ENCODE measurements around the gene SMCHD1.
A peak's percentile ranks its signal among the peaks of the same experiment; 100 is the strongest.

SMCHD1 gene
- long read RNA-seq, partial matches to known transcripts, result 323 of 348 reads
- long read RNA-seq, other reads (novel, unspliced or antisense), result 25 of 348 reads

DNA sequence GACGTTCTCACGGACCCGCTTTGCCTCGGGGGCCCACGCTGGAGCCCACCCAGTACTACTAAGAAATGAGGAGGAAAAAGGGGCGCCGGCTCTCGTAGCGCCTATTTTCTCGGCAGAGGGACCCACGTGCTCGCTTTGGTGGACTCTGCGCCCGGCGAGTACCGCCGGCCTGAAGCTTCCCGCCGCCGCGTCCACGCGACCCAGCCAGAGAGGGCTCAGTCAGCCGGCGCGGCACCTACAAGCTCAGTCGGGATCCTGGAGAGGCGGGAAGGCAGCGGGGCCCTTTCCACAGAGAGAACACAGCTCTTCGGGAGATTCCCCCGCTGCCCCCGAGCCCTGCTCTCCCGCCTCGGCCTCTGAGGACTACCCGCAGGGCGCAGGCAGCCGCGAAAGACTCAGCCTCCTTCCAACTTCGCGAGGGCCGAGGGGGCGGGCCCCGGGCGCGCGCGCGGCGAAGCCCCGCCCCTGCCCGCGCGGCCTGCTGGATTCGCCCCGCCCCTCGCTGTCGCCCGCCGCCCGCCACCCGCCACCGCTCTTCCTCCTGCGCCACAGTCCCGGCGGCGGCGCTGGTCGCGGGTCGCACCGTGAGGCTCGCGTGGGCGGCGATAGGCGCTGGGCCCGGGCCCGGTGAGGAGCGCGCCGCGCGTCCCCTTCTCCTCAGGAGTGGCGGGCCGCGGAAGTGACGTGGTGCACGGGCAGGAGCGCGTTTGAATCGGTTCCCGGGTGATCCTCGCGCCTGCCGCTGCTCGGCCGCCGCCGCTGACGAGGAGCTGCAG is at the start of gene SMCHD1:
Gene SMCHD1 (plus strand): TSS at position 549 of the 776 bp plus-strand sequence. CDS start 350 bp downstream, outside the sequence.
- TF ChIP-seq CTCF (IDR thresholded peaks at IDR 0.05; ENCODE audit: insufficient read depth, low read length) (no peak), SPI1 (IDR thresholded peaks at IDR 0.05; ENCODE audit: borderline replicate concordance, low read depth) (no peak; the same call in 1 of the 2 replicates), POLR2AphosphoS5 (IDR thresholded peaks at IDR 0.05; ENCODE audit: low read depth) (peak; percentile 72), GABPA (IDR thresholded peaks at IDR 0.05; ENCODE audit: low read depth) (peak; percentile 62)
- TF ChIP-seq, protein P1, sequence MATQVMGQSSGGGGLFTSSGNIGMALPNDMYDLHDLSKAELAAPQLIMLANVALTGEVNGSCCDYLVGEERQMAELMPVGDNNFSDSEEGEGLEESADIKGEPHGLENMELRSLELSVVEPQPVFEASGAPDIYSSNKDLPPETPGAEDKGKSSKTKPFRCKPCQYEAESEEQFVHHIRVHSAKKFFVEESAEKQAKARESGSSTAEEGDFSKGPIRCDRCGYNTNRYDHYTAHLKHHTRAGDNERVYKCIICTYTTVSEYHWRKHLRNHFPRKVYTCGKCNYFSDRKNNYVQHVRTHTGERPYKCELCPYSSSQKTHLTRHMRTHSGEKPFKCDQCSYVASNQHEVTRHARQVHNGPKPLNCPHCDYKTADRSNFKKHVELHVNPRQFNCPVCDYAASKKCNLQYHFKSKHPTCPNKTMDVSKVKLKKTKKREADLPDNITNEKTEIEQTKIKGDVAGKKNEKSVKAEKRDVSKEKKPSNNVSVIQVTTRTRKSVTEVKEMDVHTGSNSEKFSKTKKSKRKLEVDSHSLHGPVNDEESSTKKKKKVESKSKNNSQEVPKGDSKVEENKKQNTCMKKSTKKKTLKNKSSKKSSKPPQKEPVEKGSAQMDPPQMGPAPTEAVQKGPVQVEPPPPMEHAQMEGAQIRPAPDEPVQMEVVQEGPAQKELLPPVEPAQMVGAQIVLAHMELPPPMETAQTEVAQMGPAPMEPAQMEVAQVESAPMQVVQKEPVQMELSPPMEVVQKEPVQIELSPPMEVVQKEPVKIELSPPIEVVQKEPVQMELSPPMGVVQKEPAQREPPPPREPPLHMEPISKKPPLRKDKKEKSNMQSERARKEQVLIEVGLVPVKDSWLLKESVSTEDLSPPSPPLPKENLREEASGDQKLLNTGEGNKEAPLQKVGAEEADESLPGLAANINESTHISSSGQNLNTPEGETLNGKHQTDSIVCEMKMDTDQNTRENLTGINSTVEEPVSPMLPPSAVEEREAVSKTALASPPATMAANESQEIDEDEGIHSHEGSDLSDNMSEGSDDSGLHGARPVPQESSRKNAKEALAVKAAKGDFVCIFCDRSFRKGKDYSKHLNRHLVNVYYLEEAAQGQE (IDR thresholded peaks at IDR 0.05; ENCODE audit: insufficient replicate concordance, low read depth), result peak; percentile 67
- peak within 1 kb of the TSS; percentile 99 for H3K27ac ChIP-seq (replicated peaks)
- H3K27me3 ChIP-seq (ENCODE audit: insufficient read depth, poor library complexity, severe bottlenecking), result no peaks in the 10 kb centered on the region
- DNase-seq (ENCODE audit: low read depth in 1 of 2, low spot score in 1 of 2), result peak; percentile 79 to 86
- peak within 1 kb of the TSS; percentile 80 for H3K4me3 ChIP-seq (replicated peaks; ENCODE audit: insufficient read depth, low read length)

DNA sequence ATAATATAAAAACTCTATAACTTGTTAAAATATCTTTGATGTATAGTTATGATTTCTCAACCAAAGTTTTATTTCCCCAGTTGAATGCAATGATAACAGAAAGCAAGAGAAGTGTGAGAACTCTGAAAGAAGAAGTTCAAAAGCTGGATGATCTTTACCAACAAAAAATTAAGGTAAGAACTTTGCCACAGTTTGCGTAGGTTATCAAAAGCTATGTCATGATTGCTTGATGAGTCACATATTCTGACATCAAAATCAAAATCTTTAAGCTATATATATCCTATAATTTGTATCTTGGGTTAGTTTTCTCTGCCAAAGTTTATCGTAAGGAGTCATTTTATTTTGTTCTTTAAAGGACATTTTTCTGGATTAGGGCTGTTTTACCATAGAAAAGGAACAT is 49.2 kb upstream of the SMCHD1 start:
- H3K27me3 ChIP-seq (ENCODE audit: insufficient read depth, poor library complexity, severe bottlenecking), result no peaks in the 10 kb centered on the region
- no peak overlapping the region for H3K27ac ChIP-seq (replicated peaks)
- DNase-seq (ENCODE audit: low read depth in 1 of 2, low spot score in 1 of 2), result no peak
- no peak for TF ChIP-seq CTCF (IDR thresholded peaks at IDR 0.05; ENCODE audit: insufficient read depth, low read length)
- TF ChIP-seq, protein P1 (IDR thresholded peaks at IDR 0.05; ENCODE audit: insufficient replicate concordance, low read depth), result no peak
- H3K4me3 ChIP-seq (replicated peaks; ENCODE audit: insufficient read depth, low read length), result no peak overlapping the region

DNA sequence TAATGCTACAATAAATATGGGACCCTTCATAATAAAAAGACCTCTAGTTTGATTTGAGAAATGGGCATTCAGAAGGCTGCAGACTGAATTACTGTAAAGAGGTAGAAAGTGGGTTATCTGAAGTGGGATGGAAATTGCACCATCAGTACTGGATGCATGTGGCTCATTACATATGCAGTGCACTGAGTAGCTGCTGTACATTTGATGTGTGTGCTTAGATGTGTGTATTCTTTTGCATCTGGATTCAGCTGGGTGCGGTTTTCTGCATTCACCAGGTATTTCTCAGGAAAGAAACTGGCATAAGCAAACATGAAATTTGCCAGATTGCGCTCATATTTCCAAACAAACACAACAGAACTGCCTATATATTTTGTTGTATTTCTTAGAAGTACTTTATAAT is 45.9 kb upstream of the SMCHD1 start:
- Histone ChIP-seq H3K4me3 (replicated peaks; ENCODE audit: insufficient read depth, low read length) (no peak overlapping the region), H3K27ac (replicated peaks) (no peak overlapping the region), H3K27me3 (ENCODE audit: insufficient read depth, poor library complexity, severe bottlenecking) (no peaks in the 10 kb centered on the region)
- DNase-seq (ENCODE audit: low read depth in 1 of 2, low spot score in 1 of 2), result no peak
- TF ChIP-seq, protein P1 (IDR thresholded peaks at IDR 0.05; ENCODE audit: insufficient replicate concordance, low read depth), result no peak
- TF ChIP-seq POLR2AphosphoS5 (IDR thresholded peaks at IDR 0.05; ENCODE audit: low read depth), result no peak
- no peak for TF ChIP-seq GABPA (IDR thresholded peaks at IDR 0.05; ENCODE audit: low read depth)
- no peak for TF ChIP-seq CTCF (IDR thresholded peaks at IDR 0.05; ENCODE audit: insufficient read depth, low read length)
- TF ChIP-seq SPI1 (IDR thresholded peaks at IDR 0.05; ENCODE audit: borderline replicate concordance, low read depth), result no peak

Data from HL-60 (cell line).